Suprapubic skin (tissue), 4 donors: ENCODE results near the gene BATF. TPM values are rescaled to one million over a fixed set of nuclear protein-coding genes. Genes with fewer than 3 reads are reported as not detected.
A peak's percentile ranks its signal among the peaks of the same experiment; 100 is the strongest.

Experiments used
- DNase-seq, 2 donors: peaks; one replicate each; pipeline ENCODE4 v3.0.0-alpha.2; 2019; ENCODE audit warnings: low spot score in 2 of 2
- H3K27ac ChIP-seq: fragments of 200-600 bp; sonication (generic); one replicate; pipeline ENCODE4 v1.5.1; 2019
- H3K27me3 ChIP-seq: fragments of 200-600 bp; sonication (generic); one replicate; pipeline ENCODE4 v1.5.1; 2019
- H3K36me3 ChIP-seq: fragments of 200-600 bp; sonication (generic); one replicate; pipeline ENCODE4 v1.5.1; 2019
- H3K4me1 ChIP-seq: fragments of 200-600 bp; sonication (generic); one replicate; pipeline ENCODE4 v1.5.1; 2019
- H3K4me3 ChIP-seq: fragments of 200-600 bp; sonication (generic); one replicate; pipeline ENCODE4 v1.5.1; 2019; ENCODE audit warnings: mild to moderate bottlenecking
- H3K9me3 ChIP-seq: fragments of 200-600 bp; sonication (generic); one replicate; pipeline ENCODE4 v1.5.1; 2019
- EP300 ChIP-seq: sonication (generic); formaldehyde crosslinking; IDR thresholded peaks from one replicate; pipeline ENCODE4 v1.6.1; 2017; ENCODE audit warnings: antibody characterized with exemption
- POLR2A ChIP-seq, 2 donors: fragments of 450-650 bp; IDR thresholded peaks; one replicate each; pipeline ENCODE4 v1.6.1; 2017; ENCODE audit warnings: antibody characterized with exemption in 2 of 2, mild to moderate bottlenecking in 2 of 2, moderate library complexity in 2 of 2
- POLR2AphosphoS5 ChIP-seq, 3 donors: sonication (generic); formaldehyde crosslinking; IDR thresholded peaks; one replicate each; pipeline ENCODE4 v1.6.1; 2017; ENCODE audit warnings: antibody characterized with exemption in 3 of 3
- WGBS: methylation state at CpG from one replicate; pipeline ENCODE4 v1.1.5; 2018; 5-methylcytosine and 5-hydroxymethylcytosine counted together
- total RNA-seq, 4 donors: library from RNA; depleted of rRNA; stranded (reverse); fragments of >200 nt; gene quantifications; one replicate each; pipeline ENCODE4 v1.1.0, GENCODE V29; 2016
- TF ChIP-seq, protein P1 (sequence below), 2 donors: fragments of 200-600 bp in 1 of 2; fragments of 450-650 bp in 1 of 2; sonication (generic) in 1 of 2; IDR thresholded peaks; one replicate each; pipeline ENCODE4 v1.5.1; 2016 to 2019; ENCODE audit warnings: antibody characterized with exemption in 2 of 2, mild to moderate bottlenecking in 1 of 2, moderate library complexity in 1 of 2

BATF gene
- total RNA-seq, 4 donors from 2014 or later, result 1.1 to 4.2 (median 1.1) TPM; not detected in 1

DNA sequence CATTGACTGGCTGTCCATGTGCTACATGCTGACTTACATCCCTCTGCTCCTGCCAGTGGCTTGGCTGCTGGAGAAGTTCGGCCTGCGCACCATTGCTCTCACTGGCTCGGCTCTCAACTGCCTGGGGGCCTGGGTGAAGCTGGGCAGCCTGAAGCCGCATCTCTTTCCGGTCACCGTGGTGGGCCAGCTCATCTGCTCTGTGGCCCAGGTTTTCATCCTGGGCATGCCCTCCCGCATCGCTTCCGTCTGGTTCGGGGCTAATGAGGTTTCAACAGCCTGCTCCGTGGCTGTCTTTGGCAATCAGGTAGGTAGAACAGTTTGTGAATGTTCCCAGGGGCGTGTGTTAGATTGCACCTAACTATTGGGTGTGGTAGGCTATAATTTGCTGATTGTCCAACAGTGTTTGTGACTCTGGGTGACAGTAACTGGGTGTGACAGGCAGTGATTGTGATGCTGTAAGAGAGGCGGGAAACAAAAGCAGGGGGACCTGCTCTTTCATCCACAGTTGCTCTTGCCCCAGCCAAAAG lies 57.1 kb downstream of the BATF start:
- TF ChIP-seq, protein P1, sequence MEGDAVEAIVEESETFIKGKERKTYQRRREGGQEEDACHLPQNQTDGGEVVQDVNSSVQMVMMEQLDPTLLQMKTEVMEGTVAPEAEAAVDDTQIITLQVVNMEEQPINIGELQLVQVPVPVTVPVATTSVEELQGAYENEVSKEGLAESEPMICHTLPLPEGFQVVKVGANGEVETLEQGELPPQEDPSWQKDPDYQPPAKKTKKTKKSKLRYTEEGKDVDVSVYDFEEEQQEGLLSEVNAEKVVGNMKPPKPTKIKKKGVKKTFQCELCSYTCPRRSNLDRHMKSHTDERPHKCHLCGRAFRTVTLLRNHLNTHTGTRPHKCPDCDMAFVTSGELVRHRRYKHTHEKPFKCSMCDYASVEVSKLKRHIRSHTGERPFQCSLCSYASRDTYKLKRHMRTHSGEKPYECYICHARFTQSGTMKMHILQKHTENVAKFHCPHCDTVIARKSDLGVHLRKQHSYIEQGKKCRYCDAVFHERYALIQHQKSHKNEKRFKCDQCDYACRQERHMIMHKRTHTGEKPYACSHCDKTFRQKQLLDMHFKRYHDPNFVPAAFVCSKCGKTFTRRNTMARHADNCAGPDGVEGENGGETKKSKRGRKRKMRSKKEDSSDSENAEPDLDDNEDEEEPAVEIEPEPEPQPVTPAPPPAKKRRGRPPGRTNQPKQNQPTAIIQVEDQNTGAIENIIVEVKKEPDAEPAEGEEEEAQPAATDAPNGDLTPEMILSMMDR (IDR thresholded peaks at IDR 0.05), result no peak
- TF ChIP-seq POLR2AphosphoS5 (IDR thresholded peaks at IDR 0.05) (no peak), POLR2A (IDR thresholded peaks at IDR 0.05) (no peak), EP300 (no peak)
- Histone ChIP-seq H3K9me3 (no peaks in the 10 kb centered on the region), H3K4me1 (peaks cover 26% of the 10 kb centered on the region), H3K27me3 (no peaks in the 10 kb centered on the region), H3K36me3 (no peaks in the 10 kb centered on the region), H3K4me3 (peak overlapping the region; percentile 62), H3K27ac (peak overlapping the region; percentile 80)
- 49% methylated on average over 13 of the region's 13 CpGs for WGBS
- DNase-seq, result no peak

DNA sequence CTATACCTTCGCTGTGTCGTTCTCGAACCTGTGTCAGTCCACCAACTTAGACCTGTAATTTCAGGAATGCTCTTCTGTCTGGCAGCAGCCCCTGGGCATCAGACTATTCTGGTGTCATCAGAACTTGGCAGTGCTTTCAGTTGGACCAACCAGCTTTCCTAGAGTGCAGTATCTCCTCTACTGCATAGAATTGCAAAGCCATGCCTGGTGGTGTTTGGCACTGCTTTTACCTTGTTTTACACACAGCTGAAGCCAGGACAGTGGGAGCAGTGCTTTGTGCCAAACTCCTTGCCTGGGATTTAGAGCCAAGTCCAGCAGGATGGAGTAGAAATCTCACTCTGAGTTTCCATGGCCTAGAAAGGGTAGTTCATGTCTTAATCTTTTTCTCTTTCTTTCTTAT lies 57.6 kb downstream of the BATF start:
- peak overlapping the region; percentile 62 for H3K4me3 ChIP-seq
- no peak overlapping the region for H3K27ac ChIP-seq
- H3K9me3 ChIP-seq, result no peaks in the 10 kb centered on the region
- H3K27me3 ChIP-seq, result no peaks in the 10 kb centered on the region
- WGBS, result 86% methylated on average over 3 of the region's 3 CpGs
- no peak for TF ChIP-seq POLR2A (IDR thresholded peaks at IDR 0.05)
- no peak for TF ChIP-seq POLR2AphosphoS5 (IDR thresholded peaks at IDR 0.05)
- TF ChIP-seq, protein P1 (IDR thresholded peaks at IDR 0.05), result no peak
- no peak for TF ChIP-seq EP300
- H3K4me1 ChIP-seq, result peaks cover 26% of the 10 kb centered on the region
- no peak for DNase-seq
- H3K36me3 ChIP-seq, result no peaks in the 10 kb centered on the region

DNA sequence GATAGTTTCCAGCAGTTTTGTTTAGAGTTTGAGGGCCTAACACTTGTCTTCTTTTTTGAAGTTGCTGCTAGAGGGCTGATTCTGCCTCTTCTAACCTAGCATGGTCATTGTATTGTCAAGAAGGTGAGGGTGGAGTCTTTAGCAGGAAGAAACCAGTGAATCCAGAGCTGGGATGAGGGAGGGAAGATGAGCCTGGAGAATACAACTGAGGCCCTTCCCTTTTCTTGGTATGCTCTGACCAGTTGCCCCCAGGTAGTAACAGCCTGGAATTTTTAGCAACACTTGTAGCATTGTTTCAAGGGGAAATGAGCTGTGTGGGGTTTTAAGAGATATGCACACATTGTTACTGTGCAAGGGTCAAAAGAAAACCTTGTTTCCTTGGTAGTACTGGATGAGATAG lies 65.1 kb downstream of the BATF start:
- Histone ChIP-seq H3K4me3 (no peak overlapping the region), H3K4me1 (no peaks in the 10 kb centered on the region), H3K27ac (no peak overlapping the region), H3K36me3 (no peaks in the 10 kb centered on the region), H3K27me3 (no peaks in the 10 kb centered on the region), H3K9me3 (no peaks in the 10 kb centered on the region)
- TF ChIP-seq, protein P1 (IDR thresholded peaks at IDR 0.05), result no peak
- TF ChIP-seq POLR2A (IDR thresholded peaks at IDR 0.05), result no peak
- no peak for DNase-seq

DNA sequence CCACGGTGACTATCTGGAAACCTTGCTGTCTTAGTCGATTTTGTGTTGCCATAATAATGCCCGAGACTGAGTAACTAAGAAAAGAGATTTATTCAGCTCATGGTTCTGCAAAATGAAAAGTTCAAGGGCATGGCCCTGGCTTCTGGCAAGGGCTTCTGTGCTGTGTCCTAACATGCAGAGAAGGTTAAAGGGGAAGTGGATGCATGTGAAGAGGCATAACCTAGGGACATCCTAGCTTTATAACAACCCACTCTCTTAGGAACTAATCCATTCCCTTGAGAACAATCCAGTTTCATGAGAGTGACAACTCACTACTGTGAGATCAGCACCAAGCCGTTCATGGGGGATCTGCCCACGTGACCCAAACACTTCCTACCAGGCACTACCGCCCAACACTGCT lies 67.7 kb downstream of the BATF start:
- no peak for DNase-seq
- Histone ChIP-seq H3K27me3 (no peaks in the 10 kb centered on the region), H3K4me1 (no peaks in the 10 kb centered on the region), H3K9me3 (no peaks in the 10 kb centered on the region), H3K4me3 (no peak overlapping the region), H3K27ac (no peak overlapping the region), H3K36me3 (no peaks in the 10 kb centered on the region)
- TF ChIP-seq EP300, result no peak
- no peak for TF ChIP-seq POLR2AphosphoS5 (IDR thresholded peaks at IDR 0.05)
- TF ChIP-seq, protein P1 (IDR thresholded peaks at IDR 0.05), result no peak
- no peak for TF ChIP-seq POLR2A (IDR thresholded peaks at IDR 0.05)
- 84% methylated on average over 6 of the region's 6 CpGs for WGBS

DNA sequence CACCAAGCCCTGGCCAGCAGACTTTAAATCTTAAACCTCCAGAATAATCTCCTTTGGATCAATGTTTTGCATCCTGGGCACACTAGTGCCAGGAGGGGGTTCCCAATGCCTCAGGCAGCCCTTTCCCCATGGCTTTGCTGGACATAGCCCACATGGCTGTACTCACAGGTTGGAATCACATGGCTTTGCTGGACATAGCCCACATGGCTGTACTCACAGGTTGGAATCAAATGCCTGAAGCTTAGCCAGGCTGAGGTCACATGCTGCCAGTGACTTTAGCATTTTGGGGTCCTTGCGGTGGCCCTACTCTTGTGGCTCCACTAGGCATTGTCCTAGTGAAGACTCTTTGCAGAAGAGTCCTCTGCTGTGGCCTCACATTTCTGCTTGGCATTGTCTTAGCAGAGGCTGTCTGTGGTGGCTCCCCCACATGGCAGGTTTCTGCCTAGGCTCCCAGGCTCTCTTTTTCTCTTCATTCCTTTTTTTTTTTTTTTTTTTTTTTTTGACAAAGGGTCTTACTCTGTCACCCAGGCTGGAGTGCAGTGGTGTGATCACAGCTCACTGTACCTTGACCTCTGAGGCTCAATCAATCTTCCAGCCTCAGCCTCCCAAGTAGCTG lies 69.2 kb downstream of the BATF start:
- no peak overlapping the region for H3K4me3 ChIP-seq
- H3K4me1 ChIP-seq, result no peaks in the 10 kb centered on the region
- no peaks in the 10 kb centered on the region for H3K9me3 ChIP-seq
- no peak for DNase-seq
- no peaks in the 10 kb centered on the region for H3K27me3 ChIP-seq
- 85% methylated on average over 1 of the region's 1 CpG for WGBS
- TF ChIP-seq POLR2A (IDR thresholded peaks at IDR 0.05) (no peak), EP300 (no peak)
- TF ChIP-seq, protein P1 (IDR thresholded peaks at IDR 0.05), result no peak
- no peaks in the 10 kb centered on the region for H3K36me3 ChIP-seq
- no peak overlapping the region for H3K27ac ChIP-seq
